GM19043 (cell line): ENCODE measurements around the gene KCNMB1.
A peak's percentile ranks its signal among the peaks of the same experiment; 100 is the strongest.

Experiments
- ATAC-seq: cut with Tn5 transposase; IDR thresholded peaks from one replicate; pipeline ENCODE4 v1.9.1; 2021; ENCODE audit warnings: low read depth; ENCODE audit not compliant: unreplicated experiment

Gene KCNMB1

GRCh38 chr5:170345971-170346370, 43.2 kb downstream of the KCNMB1 start:
- no peak for ATAC-seq

- no peak for ATAC-seq
Observed at GRCh38 chr5:170343177-170343576, 46.0 kb downstream of the KCNMB1 start.

GRCh38 chr5:170342153-170342725, 46.9 kb downstream of the KCNMB1 start:
- no peak for ATAC-seq

- no peak for ATAC-seq
Observed at GRCh38 chr5:170341545-170341944, 47.6 kb downstream of the KCNMB1 start.

GRCh38 chr5:170339780-170340167, 49.4 kb downstream of the KCNMB1 start:
- no peak for ATAC-seq

- peak; percentile 91 for ATAC-seq
Observed at GRCh38 chr5:170338933-170339779, 50.0 kb downstream of the KCNMB1 start.

GRCh38 chr5:170338291-170338690, 50.9 kb downstream of the KCNMB1 start:
- ATAC-seq = no peak

- ATAC-seq = no peak
Observed at GRCh38 chr5:170337045-170337733, 52.0 kb downstream of the KCNMB1 start.

GRCh38 chr5:170336065-170336464, 53.1 kb downstream of the KCNMB1 start:
- no peak for ATAC-seq

GRCh38 chr5:170334626-170335025, 54.5 kb downstream of the KCNMB1 start:
- ATAC-seq = no peak

- ATAC-seq = no peak
Observed at GRCh38 chr5:170333161-170333910, 55.8 kb downstream of the KCNMB1 start.

- ATAC-seq = no peak
Observed at GRCh38 chr5:170332058-170332457, 57.1 kb downstream of the KCNMB1 start.

GRCh38 chr5:170330568-170331054, 58.6 kb downstream of the KCNMB1 start:
- no peak for ATAC-seq

GRCh38 chr5:170329524-170329923, 59.6 kb downstream of the KCNMB1 start:
- ATAC-seq = no peak

GRCh38 chr5:170327829-170328228, 61.3 kb downstream of the KCNMB1 start:
- no peak for ATAC-seq

- peak; percentile 34 for ATAC-seq
Observed at GRCh38 chr5:170327168-170327567, 62.0 kb downstream of the KCNMB1 start.
